HCT116 (cell line): ENCODE data around the gene MBD3.

Source experiments
- CTCF ChIP-seq, 3 experiments: fragments of 200-600 bp in 1 of 3; sonication (generic) in 1 of 3; IDR thresholded peaks in 2 of 3; conservative IDR thresholded peaks in 1 of 3; 2 replicates each; pipeline ENCODE4 v1.5.1; 2012 to 2017; ENCODE audit warnings: low read depth in 2 of 3, low read length in 2 of 3, antibody characterized with exemption in 1 of 3, borderline replicate concordance in 1 of 3, control low read depth in 1 of 3, mild to moderate bottlenecking in 1 of 3, mixed read lengths in 1 of 3, mixed run types in 1 of 3, moderate library complexity in 1 of 3; ENCODE audit not compliant: insufficient read depth in 1 of 3
- ELF1 ChIP-seq: IDR thresholded peaks from 2 replicates; pipeline ENCODE4 v1.6.1; 2012; ENCODE audit warnings: low read depth, borderline replicate concordance
- POLR2A ChIP-seq: IDR thresholded peaks from 2 replicates; pipeline ENCODE4 v1.7.0; 2011; ENCODE audit warnings: borderline replicate concordance; ENCODE audit not compliant: insufficient read depth, insufficient read length; ENCODE audit errors: extremely low read depth
- RAD21 ChIP-seq: IDR thresholded peaks from 2 replicates; pipeline ENCODE4 v1.6.1; 2012; ENCODE audit warnings: low read depth, mild to moderate bottlenecking
- YY1 ChIP-seq: IDR thresholded peaks from 2 replicates; pipeline ENCODE4 v1.6.1; 2011; ENCODE audit warnings: low read length, low read depth, moderate library complexity, mild to moderate bottlenecking; ENCODE audit not compliant: insufficient replicate concordance; ENCODE audit errors: extremely low read depth
- ZNF274 ChIP-seq: fragments of 200-500 bp; sonication (Bioruptor generic); IDR thresholded peaks from 2 replicates; pipeline ENCODE4 v1.6.1; 2014; ENCODE audit warnings: mild to moderate bottlenecking, low read depth, low read length, inconsistent platforms

DNA sequence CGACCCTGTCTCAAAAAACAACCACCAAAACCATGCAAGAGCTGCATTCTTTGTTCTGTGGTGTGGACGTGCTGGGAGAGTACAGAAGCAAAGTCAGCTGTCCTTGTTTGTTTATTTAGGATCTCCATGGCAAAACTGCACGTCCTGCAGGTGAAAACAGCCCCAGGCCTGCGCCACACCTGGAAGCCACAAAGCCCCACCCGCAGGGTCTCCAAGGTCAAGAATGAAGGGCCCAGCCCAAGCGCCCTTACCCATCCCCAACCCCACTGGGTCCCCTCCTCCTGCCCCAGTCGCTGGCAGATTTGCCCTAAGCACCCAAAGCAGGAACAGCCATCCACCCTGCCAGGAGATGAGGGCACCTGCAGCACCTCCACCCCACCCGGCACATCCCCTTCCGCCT is 10.5 kb downstream of the MBD3 start:
- no peak for TF ChIP-seq POLR2A
- no peak for TF ChIP-seq CTCF (IDR thresholded peaks at IDR 0.05 in 2 of 3, conservative IDR thresholded peaks at IDR 0.05 in 1 of 3; ENCODE audit: borderline replicate concordance in 1 of 3, insufficient read depth in 1 of 3, low read depth in 2 of 3, low read length in 2 of 3)
- TF ChIP-seq YY1: no peak
- no peak for TF ChIP-seq ELF1
- TF ChIP-seq ZNF274: no peak
- no peak for TF ChIP-seq RAD21
